ENCODE data around the gene NFKBIL1. TPM values are rescaled to one million over a fixed set of nuclear protein-coding genes. Genes with fewer than 3 reads are reported as not detected.

NFKBIL1 gene, protein sequence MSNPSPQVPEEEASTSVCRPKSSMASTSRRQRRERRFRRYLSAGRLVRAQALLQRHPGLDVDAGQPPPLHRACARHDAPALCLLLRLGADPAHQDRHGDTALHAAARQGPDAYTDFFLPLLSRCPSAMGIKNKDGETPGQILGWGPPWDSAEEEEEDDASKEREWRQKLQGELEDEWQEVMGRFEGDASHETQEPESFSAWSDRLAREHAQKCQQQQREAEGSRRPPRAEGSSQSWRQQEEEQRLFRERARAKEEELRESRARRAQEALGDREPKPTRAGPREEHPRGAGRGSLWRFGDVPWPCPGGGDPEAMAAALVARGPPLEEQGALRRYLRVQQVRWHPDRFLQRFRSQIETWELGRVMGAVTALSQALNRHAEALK
- total RNA-seq: 22.6 and 22.9 TPM in 2 replicates

DNA sequence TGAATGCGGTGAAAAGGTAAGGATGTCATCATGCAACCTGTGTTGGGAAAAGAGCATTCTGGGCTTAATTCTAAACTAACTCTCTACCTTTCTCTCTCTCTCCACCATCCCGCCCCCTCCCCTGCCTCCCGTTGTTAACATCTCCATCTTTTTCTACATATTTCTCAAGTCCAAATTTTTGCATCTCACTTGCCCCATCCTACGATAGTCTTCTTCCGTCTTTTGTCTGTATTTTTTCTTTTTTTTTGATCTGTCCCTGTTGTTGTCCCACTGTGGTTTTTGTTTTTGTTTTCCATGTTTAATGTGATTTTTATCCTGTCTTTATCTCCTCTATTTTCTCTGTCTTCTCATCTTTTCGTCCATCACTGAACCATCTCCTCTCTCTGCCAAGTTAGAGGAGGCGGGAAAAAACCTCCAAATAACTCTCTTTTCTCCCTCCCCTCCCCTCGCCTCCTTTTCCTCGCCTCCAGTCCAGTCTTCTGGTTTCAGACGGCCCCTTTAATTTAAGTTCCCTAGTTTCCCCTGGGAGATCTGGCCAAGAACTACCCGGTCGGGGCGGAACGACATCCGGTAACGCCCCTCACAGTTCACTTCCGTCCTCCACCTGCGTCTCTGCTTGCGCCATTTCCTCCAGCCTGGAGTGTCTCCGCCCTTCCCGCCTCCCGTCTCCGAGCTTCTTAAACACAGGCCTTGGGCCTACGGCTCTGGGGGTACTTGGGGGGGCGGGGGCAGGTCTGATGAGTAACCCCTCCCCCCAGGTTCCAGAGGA is at the start of gene NFKBIL1:
Gene NFKBIL1 (plus strand): TSS at position 651 of the 769 bp plus-strand sequence. CDS start 87 bp downstream, at position 738.

DNA sequence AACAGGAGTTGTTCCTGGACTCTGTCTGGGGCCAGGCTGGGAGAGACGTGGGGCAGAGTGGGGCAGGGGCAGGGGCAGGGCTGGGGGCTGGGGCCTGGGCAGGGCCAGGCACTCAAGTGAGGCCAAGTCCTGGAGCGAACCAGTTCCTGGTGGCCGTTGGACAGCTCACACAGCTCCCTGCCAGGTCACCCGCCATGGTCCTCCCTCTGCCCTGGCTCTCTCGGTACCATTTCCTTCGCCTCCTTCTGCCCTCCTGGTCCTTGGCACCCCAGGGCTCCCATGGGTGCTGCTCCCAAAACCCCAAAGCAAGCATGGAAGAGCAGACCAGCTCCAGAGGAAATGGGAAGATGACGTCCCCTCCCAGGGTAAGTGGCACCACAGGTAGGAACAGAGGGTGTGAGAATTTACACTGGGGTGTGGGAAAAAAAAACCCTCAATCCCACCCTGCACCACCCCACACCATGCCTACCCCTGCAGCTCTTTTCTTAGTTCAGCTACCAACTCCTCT is 18.5 kb upstream of the NFKBIL1 start, which contains the start of gene MCCD1:
Gene MCCD1 (plus strand): TSS at position 142 of the 508 bp plus-strand sequence. CDS start 53 bp downstream, at position 195.

DNA sequence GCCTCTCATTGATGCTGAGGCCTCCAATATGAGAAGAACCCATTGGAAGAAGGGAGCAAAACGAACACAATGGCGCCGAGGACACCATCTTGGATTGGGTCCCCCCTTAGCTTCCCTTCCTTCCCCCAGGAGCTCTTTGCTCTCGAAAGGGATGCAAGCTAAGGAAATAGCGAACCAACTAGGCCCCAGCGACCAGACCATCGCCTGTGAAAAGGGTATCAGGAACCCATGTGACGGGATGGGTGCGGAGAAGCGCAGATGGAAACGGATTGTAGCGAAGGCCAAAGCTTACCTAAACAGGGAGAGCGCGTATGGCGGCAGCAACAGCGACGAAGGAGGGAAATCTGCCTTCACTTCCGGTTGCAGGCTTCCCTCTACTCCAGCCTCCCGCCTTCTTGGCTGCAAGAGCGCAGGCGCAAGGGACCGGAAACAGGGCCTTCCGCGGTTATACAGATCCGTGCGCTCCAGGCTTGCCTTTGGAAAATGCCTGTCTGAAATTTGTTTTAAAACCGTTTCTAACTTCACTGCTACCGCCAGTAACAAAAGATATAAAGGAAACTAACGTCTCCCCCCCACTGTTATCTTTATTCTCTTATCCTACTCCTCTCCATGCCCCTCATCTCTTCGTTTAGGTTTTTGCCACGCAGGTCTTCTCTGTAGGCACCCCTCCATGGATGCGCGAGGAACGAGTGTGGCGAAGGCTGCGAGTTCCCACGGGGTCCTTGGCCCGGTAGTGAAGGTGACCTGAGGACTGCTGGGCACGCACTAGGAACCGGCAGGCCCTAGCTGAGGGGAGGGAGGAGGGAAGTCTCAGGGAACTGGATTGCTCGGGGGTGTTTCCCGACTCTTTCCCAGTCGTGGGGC is 5.5 kb upstream of the NFKBIL1 start, which contains the start of gene DDX39B:
Gene DDX39B (minus strand): TSS at position 346 of the 864 bp plus-strand sequence. CDS start 1,471 bp downstream, outside the sequence.

DNA sequence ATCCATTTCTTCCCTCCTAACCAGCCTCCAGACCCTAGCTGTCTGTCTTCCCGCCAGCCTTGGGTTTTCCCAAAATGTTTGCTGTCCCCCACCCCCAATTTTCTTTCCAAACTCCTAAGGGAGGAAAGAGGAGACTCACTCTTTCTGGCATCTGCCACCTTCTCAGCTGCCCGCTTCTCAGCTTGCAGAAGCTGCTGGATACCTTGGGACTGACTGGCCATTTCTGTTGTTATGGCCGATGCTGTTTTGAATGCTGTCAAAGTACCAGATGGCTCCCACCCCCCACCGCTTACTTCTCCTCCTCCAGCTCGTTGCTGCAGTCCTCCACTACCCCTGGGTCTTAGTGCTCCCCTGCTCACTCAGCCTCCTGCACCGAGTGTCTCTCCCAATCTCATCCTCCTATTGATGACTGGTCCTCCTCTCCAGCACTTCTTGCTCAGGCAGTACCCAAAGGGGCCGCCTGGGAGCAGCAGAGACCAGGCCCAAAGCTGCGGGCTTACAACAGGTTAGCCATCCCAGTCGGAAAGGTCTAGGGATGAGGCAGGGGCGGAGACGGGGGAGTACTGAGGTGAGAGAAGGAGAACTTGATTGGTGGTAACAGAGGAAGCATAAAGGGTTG is 960 bp upstream of the NFKBIL1 start, which contains the start of gene ATP6V1G2:
Gene ATP6V1G2 (minus strand): TSS at position 270 of the 619 bp plus-strand sequence. CDS start 49 bp downstream, at position 221.

DNA sequence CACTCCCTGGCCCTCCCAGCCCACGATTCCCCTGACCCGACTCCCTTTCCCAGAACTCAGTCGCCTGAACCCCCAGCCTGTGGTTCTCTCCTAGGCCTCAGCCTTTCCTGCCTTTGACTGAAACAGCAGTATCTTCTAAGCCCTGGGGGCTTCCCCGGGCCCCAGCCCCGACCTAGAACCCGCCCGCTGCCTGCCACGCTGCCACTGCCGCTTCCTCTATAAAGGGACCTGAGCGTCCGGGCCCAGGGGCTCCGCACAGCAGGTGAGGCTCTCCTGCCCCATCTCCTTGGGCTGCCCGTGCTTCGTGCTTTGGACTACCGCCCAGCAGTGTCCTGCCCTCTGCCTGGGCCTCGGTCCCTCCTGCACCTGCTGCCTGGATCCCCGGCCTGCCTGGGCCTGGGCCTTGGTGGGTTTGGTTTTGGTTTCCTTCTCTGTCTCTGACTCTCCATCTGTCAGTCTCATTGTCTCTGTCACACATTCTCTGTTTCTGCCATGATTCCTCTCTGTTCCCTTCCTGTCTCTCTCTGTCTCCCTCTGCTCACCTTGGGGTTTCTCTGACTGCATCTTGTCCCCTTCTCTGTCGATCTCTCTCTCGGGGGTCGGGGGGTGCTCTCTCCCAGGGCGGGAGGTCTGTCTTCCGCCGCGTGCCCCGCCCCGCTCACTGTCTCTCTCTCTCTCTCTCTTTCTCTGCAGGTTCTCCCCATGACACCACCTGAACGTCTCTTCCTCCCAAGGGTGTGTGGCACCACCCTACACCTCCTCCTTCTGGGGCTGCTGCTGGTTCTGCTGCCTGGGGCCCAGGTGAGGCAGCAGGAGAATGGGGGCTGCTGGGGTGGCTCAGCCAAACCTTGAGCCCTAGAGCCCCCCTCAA is 24.9 kb downstream of the NFKBIL1 start, which contains the start of gene LTA:
Gene LTA (plus strand): TSS at position 249 of the 871 bp plus-strand sequence. CDS start 454 bp downstream, at position 703.

DNA sequence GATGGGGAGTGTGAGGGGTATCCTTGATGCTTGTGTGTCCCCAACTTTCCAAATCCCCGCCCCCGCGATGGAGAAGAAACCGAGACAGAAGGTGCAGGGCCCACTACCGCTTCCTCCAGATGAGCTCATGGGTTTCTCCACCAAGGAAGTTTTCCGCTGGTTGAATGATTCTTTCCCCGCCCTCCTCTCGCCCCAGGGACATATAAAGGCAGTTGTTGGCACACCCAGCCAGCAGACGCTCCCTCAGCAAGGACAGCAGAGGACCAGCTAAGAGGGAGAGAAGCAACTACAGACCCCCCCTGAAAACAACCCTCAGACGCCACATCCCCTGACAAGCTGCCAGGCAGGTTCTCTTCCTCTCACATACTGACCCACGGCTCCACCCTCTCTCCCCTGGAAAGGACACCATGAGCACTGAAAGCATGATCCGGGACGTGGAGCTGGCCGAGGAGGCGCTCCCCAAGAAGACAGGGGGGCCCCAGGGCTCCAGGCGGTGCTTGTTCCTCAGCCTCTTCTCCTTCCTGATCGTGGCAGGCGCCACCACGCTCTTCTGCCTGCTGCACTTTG is 28.0 kb downstream of the NFKBIL1 start, which contains the start of gene TNF:
Gene TNF (plus strand): TSS at position 231 of the 567 bp plus-strand sequence. CDS start 177 bp downstream, at position 408.

DNA sequence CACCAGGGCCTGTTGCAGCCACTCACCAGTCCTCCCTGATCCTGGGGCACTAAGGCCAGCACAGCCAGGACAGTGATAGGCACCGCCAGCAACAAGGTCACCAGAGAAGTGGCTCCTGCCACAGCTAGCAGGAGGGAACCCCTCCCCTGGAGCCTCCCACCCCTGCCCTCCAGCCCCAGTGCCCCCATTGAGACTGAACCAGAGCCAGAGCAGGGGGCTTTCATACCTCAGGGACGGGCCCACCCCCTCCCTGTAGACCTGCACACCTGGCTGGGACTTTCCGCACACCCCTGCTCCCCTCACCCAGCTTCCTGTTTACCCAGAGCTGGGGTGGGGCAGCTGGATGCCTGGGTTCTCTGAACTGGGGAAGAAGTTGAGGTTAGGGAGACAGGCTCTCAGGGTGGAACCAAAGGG is 34.8 kb downstream of the NFKBIL1 start, which contains the start of gene LTB:
Gene LTB (minus strand): TSS at position 195 of the 414 bp plus-strand sequence. CDS start 7 bp downstream, at position 188.

DNA sequence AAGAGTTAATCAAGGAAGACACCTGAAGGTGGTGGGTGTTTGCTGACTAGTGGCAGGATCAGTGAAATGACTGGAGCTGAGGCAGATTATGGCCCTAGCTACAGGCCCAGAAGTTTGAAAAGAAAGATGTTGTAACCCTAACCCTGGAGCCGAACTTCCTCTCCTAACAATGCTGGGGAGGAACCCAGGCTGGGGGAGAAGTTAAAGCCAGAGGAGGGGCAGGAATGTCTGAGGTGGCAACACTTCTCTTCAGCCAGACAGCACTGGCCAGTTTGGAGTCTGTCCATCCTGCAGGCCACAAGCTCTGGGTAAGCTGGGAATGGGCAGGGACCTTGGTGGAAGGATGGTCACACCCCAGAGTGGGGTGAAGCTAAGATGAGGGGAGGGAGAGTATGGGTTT is 38.6 kb downstream of the NFKBIL1 start, which contains the start of gene LST1:
Gene LST1 (plus strand): TSS at position 270 of the 400 bp plus-strand sequence. CDS start 1,023 bp downstream, outside the sequence.

Other genes starting within 250 kb of the NFKBIL1 start
- 361 and 423 TPM in 2 replicates for gene HLA-B, start 190.4 kb upstream of the NFKBIL1 start, total RNA-seq
- 18.3 and 28.3 TPM in 2 replicates for gene MICA, start 144.0 kb upstream of the NFKBIL1 start, total RNA-seq
- gene MICB, start 49.5 kb upstream of the NFKBIL1 start, total RNA-seq: 14.4 and 20.9 TPM in 2 replicates
- not detected in 2 replicates for gene MCCD1, start 18.6 kb upstream of the NFKBIL1 start, total RNA-seq
- gene DDX39B, start 5.6 kb upstream of the NFKBIL1 start, total RNA-seq: 366 and 394 TPM in 2 replicates
- gene ATP6V1G2, start 1.0 kb upstream of the NFKBIL1 start, total RNA-seq: 3.3 and 4.0 TPM in 2 replicates
- gene LTA, start 24.7 kb downstream of the NFKBIL1 start, total RNA-seq: not detected in 2 replicates
- not detected in 2 replicates for gene TNF, start 28.0 kb downstream of the NFKBIL1 start, total RNA-seq
- not detected in 2 replicates for gene LTB, start 34.8 kb downstream of the NFKBIL1 start, total RNA-seq
- gene LST1, start 38.7 kb downstream of the NFKBIL1 start, total RNA-seq: not detected in 2 replicates
- gene NCR3, start 45.4 kb downstream of the NFKBIL1 start, total RNA-seq: not detected in 2 replicates
- not detected in 2 replicates for gene AIF1, start 67.6 kb downstream of the NFKBIL1 start, total RNA-seq
- 31.6 and 39.6 TPM in 2 replicates for gene PRRC2A, start 73.1 kb downstream of the NFKBIL1 start, total RNA-seq
- gene BAG6, start 105.1 kb downstream of the NFKBIL1 start, total RNA-seq: 107 and 122 TPM in 2 replicates
- 1.5 and 1.8 TPM in 2 replicates for gene APOM, start 108.3 kb downstream of the NFKBIL1 start, total RNA-seq
- 22.2 and 26.7 TPM in 2 replicates for gene C6orf47, start 113.2 kb downstream of the NFKBIL1 start, total RNA-seq
- 14.3 and 15.4 TPM in 2 replicates for gene GPANK1, start 117.4 kb downstream of the NFKBIL1 start, total RNA-seq
- 80.7 and 85.0 TPM in 2 replicates for gene CSNK2B, start 118.5 kb downstream of the NFKBIL1 start, total RNA-seq
- gene LY6G5B, start 122.4 kb downstream of the NFKBIL1 start, total RNA-seq: 2.0 and 3.2 TPM in 2 replicates
- 0.40 and 0.75 TPM in 2 replicates for gene LY6G5C, start 133.5 kb downstream of the NFKBIL1 start, total RNA-seq
- gene ABHD16A, start 155.7 kb downstream of the NFKBIL1 start, total RNA-seq: 51.5 and 62.8 TPM in 2 replicates
- gene LY6G6F, start 159.3 kb downstream of the NFKBIL1 start, total RNA-seq: not detected in 2 replicates
- gene LY6G6D, start 167.7 kb downstream of the NFKBIL1 start, total RNA-seq: not detected in 2 replicates
- not detected in 2 replicates for gene LY6G6C, start 174.1 kb downstream of the NFKBIL1 start, total RNA-seq
- gene MPIG6B, start 175.8 kb downstream of the NFKBIL1 start, total RNA-seq: not detected in 2 replicates
- 112 and 142 TPM in 2 replicates for gene DDAH2, start 181.7 kb downstream of the NFKBIL1 start, total RNA-seq
- gene CLIC1, start 188.9 kb downstream of the NFKBIL1 start, total RNA-seq: 784 and 832 TPM in 2 replicates
- gene MSH5, start 192.4 kb downstream of the NFKBIL1 start, total RNA-seq: 5.3 and 5.4 TPM in 2 replicates
- 1.8 and 1.9 TPM in 2 replicates for gene SAPCD1, start 215.0 kb downstream of the NFKBIL1 start, total RNA-seq
- gene VWA7, start 229.7 kb downstream of the NFKBIL1 start, total RNA-seq: 0.13 and 0.19 TPM in 2 replicates
- gene VARS1, start 248.1 kb downstream of the NFKBIL1 start, total RNA-seq: 37.6 and 48.4 TPM in 2 replicates